Activated T-helper 1 cell treated with anti-CD3 and anti-CD28 coated beads, Interleukin-2, amount 50 U/mL, for 16 hours (primary cell): ENCODE results near the gene SDK1.

Experiments used
- DNase-seq, 2 donors: peaks; one replicate each; pipeline ENCODE4 v3.0.0-alpha.2; 2020; ENCODE audit warnings: low read depth in 1 of 2, low spot score in 1 of 2

Gene SDK1

GRCh38 chr7:4033996-4034395 lies 732.9 kb downstream of the SDK1 start:
- no peak for DNase-seq

- DNase-seq, result no peak
Measured at GRCh38 chr7:4037308-4037707, 736.3 kb downstream of the SDK1 start.

- DNase-seq, result no peak
Measured at GRCh38 chr7:4037877-4038276, 736.8 kb downstream of the SDK1 start.

GRCh38 chr7:4040109-4040928 lies 739.3 kb downstream of the SDK1 start:
- no peak for DNase-seq

GRCh38 chr7:4042402-4043045 lies 741.5 kb downstream of the SDK1 start:
- DNase-seq, result no peak

GRCh38 chr7:4043988-4044387 lies 742.9 kb downstream of the SDK1 start:
- no peak for DNase-seq

- DNase-seq, result no peak
Measured at GRCh38 chr7:4045450-4045849, 744.4 kb downstream of the SDK1 start.

GRCh38 chr7:4045975-4046374 lies 744.9 kb downstream of the SDK1 start:
- DNase-seq, result no peak

GRCh38 chr7:4048336-4048735 lies 747.3 kb downstream of the SDK1 start:
- DNase-seq, result no peak

- no peak for DNase-seq
Measured at GRCh38 chr7:4049202-4049601, 748.1 kb downstream of the SDK1 start.

GRCh38 chr7:4050126-4050660 lies 749.1 kb downstream of the SDK1 start:
- no peak for DNase-seq

GRCh38 chr7:4051696-4052095 lies 750.6 kb downstream of the SDK1 start:
- DNase-seq, result no peak

- DNase-seq, result no peak
Measured at GRCh38 chr7:4052130-4052529, 751.1 kb downstream of the SDK1 start.

- no peak for DNase-seq
Measured at GRCh38 chr7:4054158-4054557, 753.1 kb downstream of the SDK1 start.

- no peak for DNase-seq
Measured at GRCh38 chr7:4056552-4057288, 755.7 kb downstream of the SDK1 start.

GRCh38 chr7:4057289-4057616 lies 756.2 kb downstream of the SDK1 start:
- no peak for DNase-seq

- DNase-seq, result no peak
Measured at GRCh38 chr7:4058158-4058557, 757.1 kb downstream of the SDK1 start.

- DNase-seq, result no peak
Measured at GRCh38 chr7:4065190-4065589, 764.1 kb downstream of the SDK1 start.

- DNase-seq, result no peak
Measured at GRCh38 chr7:4066206-4066605, 765.2 kb downstream of the SDK1 start.

- DNase-seq, result no peak
Measured at GRCh38 chr7:4066626-4067475, 765.8 kb downstream of the SDK1 start.

- no peak for DNase-seq
Measured at GRCh38 chr7:4067476-4067760, 766.4 kb downstream of the SDK1 start.
